Raji (cell line): ENCODE results near the gene GRIK1.

ENCODE experiments used
- POLR2A ChIP-seq: IDR thresholded peaks from 2 replicates; pipeline ENCODE4 v1.6.1; 2011; ENCODE audit warnings: low read depth, low read length, control low read depth; ENCODE audit not compliant: insufficient read depth

The GRIK1 gene

GRCh38 chr21:29786496-29787360, 153.1 kb downstream of the GRIK1 start:
- TF ChIP-seq POLR2A, result no peak

GRCh38 chr21:29777160-29777559, 162.6 kb downstream of the GRIK1 start:
- TF ChIP-seq POLR2A, result no peak

- TF ChIP-seq POLR2A, result no peak
These were observed 164.3 kb downstream of the GRIK1 start for GRCh38 chr21:29775462-29775861.

GRCh38 chr21:29771491-29772066, 168.2 kb downstream of the GRIK1 start:
- no peak for TF ChIP-seq POLR2A

GRCh38 chr21:29763674-29764073, 176.1 kb downstream of the GRIK1 start:
- TF ChIP-seq POLR2A, result no peak

- TF ChIP-seq POLR2A, result no peak
These were observed 177.2 kb downstream of the GRIK1 start for GRCh38 chr21:29762570-29763082.

GRCh38 chr21:29753216-29753615, 186.6 kb downstream of the GRIK1 start:
- no peak for TF ChIP-seq POLR2A

GRCh38 chr21:29751473-29752185, 188.2 kb downstream of the GRIK1 start:
- no peak for TF ChIP-seq POLR2A

GRCh38 chr21:29749957-29750356, 189.8 kb downstream of the GRIK1 start:
- TF ChIP-seq POLR2A, result no peak

GRCh38 chr21:29749223-29749622, 190.6 kb downstream of the GRIK1 start:
- TF ChIP-seq POLR2A, result no peak

- no peak for TF ChIP-seq POLR2A
These were observed 191.2 kb downstream of the GRIK1 start for GRCh38 chr21:29748391-29749167.

- no peak for TF ChIP-seq POLR2A
These were observed 198.0 kb downstream of the GRIK1 start for GRCh38 chr21:29741761-29742160.

- TF ChIP-seq POLR2A, result no peak
These were observed 200.6 kb downstream of the GRIK1 start for GRCh38 chr21:29739176-29739575.

GRCh38 chr21:29738730-29739129, 201.1 kb downstream of the GRIK1 start:
- no peak for TF ChIP-seq POLR2A

GRCh38 chr21:29737186-29737585, 202.6 kb downstream of the GRIK1 start:
- no peak for TF ChIP-seq POLR2A
